NCI-H748 (cell line): ENCODE data around the gene CCDC82.

ENCODE experiments used
- DNase-seq: peaks from one replicate; lab custom pipeline; 2025; ENCODE audit not compliant: unreplicated experiment; lab: John Stamatoyannopoulos, UW

Gene CCDC82

DNA sequence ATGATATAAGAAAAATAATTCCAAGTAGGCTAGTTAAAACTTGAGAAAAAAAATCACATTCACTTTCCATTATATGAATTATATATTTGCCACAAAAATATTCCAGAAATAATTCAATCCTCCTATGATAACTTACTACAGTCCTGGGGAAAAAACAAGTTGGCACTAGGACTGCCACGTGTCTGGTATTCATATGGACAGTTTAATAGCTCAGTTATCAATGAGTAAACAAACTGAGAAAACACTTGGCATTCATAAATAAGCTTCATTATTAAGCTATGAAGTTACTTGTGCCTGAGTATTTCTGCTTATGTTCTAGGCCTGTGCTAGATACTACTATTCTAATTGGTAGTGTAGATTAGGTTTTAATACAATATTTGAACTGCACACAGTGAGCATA is 24.2 kb downstream of the CCDC82 start:
- DNase-seq = no peak

- DNase-seq = no peak
Observed at GRCh38 chr11:96361778-96362177, 27.9 kb downstream of the CCDC82 start.

GRCh38 chr11:96358321-96358720 is 31.4 kb downstream of the CCDC82 start:
- DNase-seq = no peak

GRCh38 chr11:96357794-96358193 is 31.9 kb downstream of the CCDC82 start:
- no peak for DNase-seq

GRCh38 chr11:96356848-96357247 is 32.9 kb downstream of the CCDC82 start:
- DNase-seq = no peak

DNA sequence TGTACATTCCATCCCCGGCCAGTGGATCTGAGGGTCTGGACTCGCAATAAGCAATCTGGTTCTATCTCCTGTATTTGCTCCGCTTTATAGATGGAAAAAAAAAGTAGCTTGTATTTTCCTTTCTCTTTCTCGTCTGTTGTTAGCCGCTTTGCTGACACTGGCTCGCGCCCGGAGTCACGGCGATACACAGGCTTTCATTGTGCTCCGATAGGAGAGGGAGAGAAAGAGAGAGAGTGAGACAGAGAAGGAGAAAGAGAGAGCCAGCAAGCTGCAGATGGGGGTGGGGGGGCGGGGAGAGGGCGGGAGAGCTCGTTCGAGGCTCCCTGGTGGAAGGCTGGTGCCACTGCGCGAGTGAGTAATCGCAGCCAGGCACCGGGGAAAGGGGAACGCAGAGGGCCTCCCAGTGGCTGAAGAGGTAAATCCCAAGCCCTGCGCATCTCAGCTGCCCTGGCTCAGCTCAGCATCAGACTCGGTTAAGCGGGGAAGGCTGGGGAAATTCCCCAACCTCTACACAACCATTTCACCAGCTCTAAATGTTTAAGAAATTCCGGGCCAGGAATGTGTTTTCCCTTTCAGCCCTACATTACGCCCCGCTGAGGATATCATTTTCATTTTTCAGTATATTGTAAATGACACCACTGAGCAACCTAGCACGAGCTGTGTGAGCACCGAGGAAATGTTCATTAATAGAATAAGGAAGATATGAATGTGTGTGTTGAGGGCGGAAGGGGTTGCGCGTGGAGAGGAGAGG is 46.6 kb downstream of the CCDC82 start, which contains the start of gene MAML2:
MAML2 (minus strand) TSS at position 235 of the 751 bp plus-strand sequence. CDS start 1,300 bp downstream, outside the sequence.
- DNase-seq = peak; percentile 76

- DNase-seq = no peak
Observed at GRCh38 chr11:96342014-96342960, 47.4 kb downstream of the CCDC82 start.

DNA sequence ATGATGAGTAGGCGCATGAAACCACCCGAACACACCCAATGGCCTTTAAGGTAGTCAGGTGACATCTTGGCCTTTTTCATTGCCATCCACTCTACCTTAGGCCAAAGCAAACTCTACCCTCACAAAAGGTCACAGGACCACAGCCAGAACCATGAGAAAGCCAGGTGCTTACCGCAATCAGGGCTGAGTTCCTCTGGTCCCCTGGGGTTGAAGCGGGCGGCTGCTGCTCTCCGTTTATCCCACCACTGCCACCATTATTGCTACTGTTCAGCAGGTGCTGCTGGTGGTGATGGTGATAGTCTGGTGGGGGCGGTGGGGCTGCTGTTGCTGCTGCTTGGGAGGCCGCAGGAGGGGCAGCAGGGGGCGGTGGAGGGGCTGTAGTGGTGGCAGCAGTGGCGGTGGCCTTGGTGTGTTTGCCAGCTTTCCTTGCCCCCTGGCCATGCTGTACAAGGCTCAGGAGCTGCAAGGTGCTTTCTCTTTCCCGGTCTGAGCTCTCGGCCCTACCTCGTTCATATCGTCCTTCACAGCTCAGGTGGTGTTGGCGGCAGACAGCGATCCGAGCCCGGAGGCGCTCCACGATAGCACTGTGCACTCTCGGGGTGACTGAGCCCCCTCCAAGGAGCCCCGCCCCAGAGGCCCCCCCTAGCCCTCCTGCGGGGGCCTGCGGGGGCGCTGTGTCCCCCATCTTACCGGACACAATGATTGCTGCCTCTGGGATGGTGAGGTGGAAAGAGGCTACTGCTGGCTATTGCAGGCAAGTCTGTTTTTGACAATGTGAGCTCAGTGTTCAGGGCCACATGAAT is 48.3 kb downstream of the CCDC82 start:
- no peak for DNase-seq

DNA sequence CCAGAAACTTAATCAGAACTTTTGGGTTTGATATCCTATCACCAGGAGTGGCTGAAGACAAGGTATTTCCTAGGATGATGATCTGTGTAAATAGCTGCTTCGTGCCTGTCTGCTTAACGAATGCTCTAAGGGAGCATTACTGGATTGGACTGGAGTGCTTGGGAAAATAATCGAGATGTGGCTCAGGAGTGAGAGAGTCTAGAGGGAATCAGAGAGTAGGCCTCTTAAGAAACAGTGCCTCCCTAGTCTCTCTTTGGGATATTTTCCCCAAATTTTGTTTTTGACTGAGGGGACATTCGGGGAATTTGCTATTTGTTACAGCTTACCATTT is 49.2 kb downstream of the CCDC82 start:
- no peak for DNase-seq

DNA sequence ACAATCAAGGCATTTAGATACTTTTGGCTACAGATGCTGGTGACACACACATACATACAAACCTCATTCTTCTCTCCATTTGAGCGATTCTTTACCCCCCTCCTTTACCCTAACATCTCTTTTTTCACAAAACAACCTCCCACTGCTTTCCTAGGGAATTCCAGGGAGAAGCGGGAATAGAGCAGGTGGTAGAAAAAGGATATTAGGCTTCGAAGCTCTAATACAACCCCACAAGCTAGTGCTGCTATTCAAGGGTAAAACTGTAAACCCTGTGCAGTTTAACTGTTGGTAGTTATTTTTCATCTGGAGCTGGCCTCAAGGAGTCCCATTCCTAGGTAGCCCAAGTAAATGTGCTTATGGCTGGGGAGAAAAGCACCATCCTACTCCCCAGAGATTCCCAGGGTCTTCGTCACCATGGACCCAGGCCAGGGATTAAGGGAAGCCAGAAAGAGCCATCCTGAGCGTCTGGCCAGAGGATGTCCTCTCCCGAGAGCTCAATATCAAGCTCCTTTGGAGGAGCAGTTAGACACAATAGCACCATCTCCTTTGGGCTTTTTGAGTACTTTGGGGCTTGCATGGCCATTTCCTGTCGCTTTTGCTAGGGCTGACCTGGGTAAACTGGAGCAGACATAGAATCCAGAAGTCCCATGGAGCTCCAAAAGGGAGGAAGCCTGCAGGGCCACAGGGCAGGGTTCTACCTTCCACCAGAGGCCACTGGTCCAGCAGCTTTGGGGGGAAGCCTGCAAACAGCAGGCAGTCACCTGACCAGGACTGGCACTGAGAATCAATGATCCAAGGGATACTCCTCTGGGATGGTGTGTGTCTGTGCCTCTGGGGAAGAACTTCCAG is 49.8 kb downstream of the CCDC82 start:
- DNase-seq = no peak

DNA sequence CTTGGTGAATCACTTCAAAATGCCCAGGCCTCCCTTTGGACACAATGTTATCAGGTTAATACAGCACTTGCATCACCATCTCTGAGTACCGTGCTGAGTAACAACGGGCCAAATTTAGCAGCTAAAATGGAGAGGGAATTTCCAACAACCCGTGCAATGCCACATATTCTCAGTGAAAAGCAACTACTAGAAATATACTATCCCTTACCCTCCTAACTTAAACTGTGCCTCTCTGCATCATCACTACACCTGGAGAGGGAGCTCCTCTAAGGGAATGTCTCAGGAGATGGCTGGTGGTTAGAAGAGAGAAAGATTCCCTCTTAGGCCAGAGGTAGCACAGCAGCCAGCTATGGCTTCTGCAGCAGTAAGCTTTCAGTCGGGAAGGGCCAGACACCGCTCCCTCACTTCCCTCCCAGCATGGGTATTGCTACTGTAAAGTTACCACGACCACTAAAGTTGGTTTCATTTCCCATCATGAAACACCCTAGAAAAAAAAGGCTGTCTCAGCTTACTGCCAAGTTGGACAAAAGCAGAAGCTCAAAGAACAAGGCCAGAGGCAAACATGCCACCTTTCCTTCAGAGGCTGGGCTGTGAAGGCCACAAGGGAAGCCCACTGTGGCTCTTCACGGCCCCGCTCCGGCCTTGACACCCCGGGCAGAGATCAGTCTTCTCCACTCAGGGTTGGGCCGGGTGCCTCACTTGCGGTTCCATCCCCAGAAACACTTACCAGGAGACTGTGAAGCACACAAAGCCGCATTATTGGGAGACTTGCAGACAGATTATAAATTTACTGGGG is 50.6 kb downstream of the CCDC82 start:
- no peak for DNase-seq

DNA sequence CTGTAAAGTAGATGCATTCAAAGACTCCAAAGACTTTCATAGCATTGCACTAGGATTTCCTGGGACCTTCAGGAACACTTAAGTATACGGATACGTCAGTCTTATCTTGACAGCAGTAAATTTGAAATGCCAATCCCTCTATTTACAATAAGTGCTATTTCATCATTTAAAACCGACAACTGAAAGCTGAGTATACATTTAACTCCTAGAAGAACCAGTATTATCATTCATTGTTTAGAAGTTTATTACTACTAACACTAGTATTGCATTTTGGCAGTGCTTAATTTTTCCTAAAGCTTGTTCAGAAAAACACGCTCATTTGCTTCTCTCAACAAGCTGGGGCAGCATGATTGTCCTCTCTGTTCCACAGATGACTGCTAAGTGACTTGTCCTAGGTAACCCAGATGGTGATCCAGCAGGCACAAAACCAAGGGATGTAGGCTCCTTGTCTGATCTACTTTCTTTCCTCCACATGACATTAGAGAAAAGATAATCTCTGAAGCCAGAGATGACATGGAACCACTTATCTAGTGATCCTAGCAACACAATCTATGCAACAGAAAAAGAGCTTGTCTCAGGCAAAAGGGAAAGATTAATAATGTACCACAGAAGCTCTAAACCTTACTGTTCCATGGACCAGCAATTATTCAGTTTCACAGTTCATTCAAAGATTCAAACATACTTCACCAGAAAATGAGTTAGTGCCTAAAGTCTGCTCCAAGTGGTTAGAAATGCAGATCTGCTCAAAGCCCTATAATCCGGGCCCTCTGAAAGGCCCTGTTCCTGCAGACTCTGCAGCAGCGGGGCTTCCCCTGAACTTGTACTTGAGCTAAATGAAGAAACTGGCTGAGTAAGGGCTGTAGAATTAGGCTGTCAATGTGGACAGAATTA is 51.9 kb downstream of the CCDC82 start:
- DNase-seq = no peak

- no peak for DNase-seq
Observed at GRCh38 chr11:96335388-96335787, 54.3 kb downstream of the CCDC82 start.

GRCh38 chr11:96334219-96334618 is 55.5 kb downstream of the CCDC82 start:
- DNase-seq = no peak

- DNase-seq = no peak
Observed at GRCh38 chr11:96333191-96333719, 56.5 kb downstream of the CCDC82 start.

DNA sequence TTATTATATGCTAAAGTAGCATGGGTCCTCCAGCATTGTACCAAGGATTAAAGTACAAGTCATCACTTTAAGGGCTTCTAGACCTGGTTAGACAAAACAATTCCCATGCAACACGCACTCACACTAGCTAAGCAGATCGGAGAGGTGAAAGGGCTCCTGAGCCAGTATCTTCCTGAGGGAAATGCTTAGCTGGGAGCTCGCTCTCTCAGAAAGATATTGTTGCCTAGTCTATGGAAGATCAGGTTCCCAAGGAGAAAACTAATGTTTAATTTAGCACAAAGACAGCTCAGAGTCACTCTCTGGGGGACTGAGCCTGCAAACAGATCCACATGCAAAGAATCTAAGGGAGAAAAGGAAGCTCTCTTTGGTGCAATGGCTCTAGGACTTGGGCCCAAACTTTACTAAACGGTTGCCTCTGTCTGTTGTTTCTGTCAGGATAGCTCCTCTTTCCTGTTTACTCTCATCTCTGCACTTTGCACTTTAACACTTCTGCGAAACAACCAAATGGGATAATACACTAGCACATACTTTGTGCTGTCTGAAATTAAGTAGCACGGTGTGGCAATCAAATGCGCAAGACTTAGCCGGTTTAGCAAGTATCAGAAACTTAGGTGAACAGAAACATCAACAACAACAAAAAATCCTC is 57.5 kb downstream of the CCDC82 start:
- no peak for DNase-seq

GRCh38 chr11:96331699-96332116 is 58.0 kb downstream of the CCDC82 start:
- no peak for DNase-seq

- DNase-seq = no peak
Observed at GRCh38 chr11:96330511-96330859, 59.2 kb downstream of the CCDC82 start.
